MM.1S (cell line): ENCODE measurements around the gene PPP1R15B.

Experiments used
- EZH2 ChIP-seq: fragments of 300-600 bp; sonication (generic); optimal IDR thresholded peaks from 2 replicates; pipeline ENCODE3; 2017; ENCODE audit warnings: low read depth, mild to moderate bottlenecking, antibody characterized with exemption, low read length, mixed read lengths
- EZH2phosphoT487 ChIP-seq: fragments of 300-600 bp; sonication (generic); IDR thresholded peaks from 2 replicates; pipeline ENCODE4 v1.6.1; 2018; ENCODE audit warnings: antibody characterized with exemption, low read length
- TF ChIP-seq, protein P1 (sequence below): fragments of 300-600 bp; sonication (generic); IDR thresholded peaks from 2 replicates; pipeline ENCODE4 v1.5.1; 2016; ENCODE audit warnings: antibody characterized with exemption, low read length, mixed read lengths

DNA sequence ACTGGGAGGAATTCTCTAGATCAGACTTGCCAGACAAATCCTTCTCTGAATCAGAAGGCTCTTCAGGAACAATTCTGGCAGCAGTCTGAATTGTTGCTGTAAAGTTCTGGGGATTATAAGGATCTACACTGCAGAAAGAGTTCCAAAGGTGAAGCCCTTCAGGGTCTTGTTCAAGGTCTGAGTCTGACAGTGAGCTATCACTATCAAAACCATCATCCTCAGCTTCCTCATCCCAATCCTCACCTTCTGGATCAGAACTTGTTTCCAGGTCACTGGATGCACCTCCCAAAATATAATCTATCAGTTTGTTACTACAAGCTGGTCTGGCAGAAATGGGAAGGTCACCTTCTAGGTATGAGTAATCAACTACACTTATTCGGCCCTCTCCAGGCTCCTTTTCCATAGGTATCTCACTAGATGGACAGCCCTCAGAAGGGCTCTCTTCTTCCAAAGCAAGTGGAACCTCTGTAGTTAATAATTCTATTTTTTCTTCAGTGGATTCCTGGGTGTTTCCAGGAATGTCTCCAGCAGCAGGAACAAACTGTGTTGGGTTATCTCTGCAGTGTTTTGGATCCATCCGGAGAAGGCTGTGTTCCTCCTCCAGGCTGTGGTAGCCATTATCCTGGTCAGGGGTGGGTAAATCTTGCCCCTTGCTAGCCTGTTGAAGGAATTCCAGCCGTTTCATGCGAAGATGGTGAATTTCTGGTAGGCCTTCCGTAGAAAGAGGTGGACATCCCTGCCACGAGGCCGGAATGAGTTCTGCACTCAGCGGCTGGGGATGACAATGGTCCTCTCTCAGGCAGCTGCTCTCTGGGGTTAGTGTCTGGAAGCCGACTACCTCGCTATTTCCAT, 1.6 kb downstream of the PPP1R15B start:
- TF ChIP-seq, protein P1, sequence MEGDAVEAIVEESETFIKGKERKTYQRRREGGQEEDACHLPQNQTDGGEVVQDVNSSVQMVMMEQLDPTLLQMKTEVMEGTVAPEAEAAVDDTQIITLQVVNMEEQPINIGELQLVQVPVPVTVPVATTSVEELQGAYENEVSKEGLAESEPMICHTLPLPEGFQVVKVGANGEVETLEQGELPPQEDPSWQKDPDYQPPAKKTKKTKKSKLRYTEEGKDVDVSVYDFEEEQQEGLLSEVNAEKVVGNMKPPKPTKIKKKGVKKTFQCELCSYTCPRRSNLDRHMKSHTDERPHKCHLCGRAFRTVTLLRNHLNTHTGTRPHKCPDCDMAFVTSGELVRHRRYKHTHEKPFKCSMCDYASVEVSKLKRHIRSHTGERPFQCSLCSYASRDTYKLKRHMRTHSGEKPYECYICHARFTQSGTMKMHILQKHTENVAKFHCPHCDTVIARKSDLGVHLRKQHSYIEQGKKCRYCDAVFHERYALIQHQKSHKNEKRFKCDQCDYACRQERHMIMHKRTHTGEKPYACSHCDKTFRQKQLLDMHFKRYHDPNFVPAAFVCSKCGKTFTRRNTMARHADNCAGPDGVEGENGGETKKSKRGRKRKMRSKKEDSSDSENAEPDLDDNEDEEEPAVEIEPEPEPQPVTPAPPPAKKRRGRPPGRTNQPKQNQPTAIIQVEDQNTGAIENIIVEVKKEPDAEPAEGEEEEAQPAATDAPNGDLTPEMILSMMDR = no peak
- TF ChIP-seq EZH2 = no peak
- no peak for TF ChIP-seq EZH2phosphoT487
